Mesenchymal stem cell (in vitro differentiated cells and primary cell): ENCODE results near the gene BORCS6.

Experiments used
- DNase-seq: peaks from one replicate; pipeline ENCODE4 v3.0.0-alpha.2; 2013
- H2AFZ ChIP-seq: one replicate; pipeline ENCODE4 v1.6.1; 2013; ENCODE audit warnings: low read depth, mild to moderate bottlenecking, control low read depth, inconsistent platforms, low read length, moderate library complexity
- H2AK5ac ChIP-seq: 2 replicates; pipeline ENCODE4 v1.6.1; 2013; ENCODE audit warnings: low read length, moderate library complexity, mild to moderate bottlenecking, inconsistent platforms; ENCODE audit not compliant: severe bottlenecking
- H2BK120ac ChIP-seq: one replicate; pipeline ENCODE4 v1.6.1; 2013; ENCODE audit warnings: low read depth, mild to moderate bottlenecking, inconsistent platforms, low read length, moderate library complexity
- H2BK12ac ChIP-seq, 2 experiments: one replicate each; pipeline ENCODE4 v1.6.1; 2013; ENCODE audit warnings: inconsistent platforms in 2 of 2, low read length in 2 of 2, mild to moderate bottlenecking in 2 of 2, moderate library complexity in 2 of 2, control low read depth in 1 of 2
- H2BK15ac ChIP-seq: one replicate; pipeline ENCODE4 v1.6.1; 2013; ENCODE audit warnings: mild to moderate bottlenecking, low read depth, inconsistent platforms; ENCODE audit not compliant: poor library complexity, severe bottlenecking
- H2BK5ac ChIP-seq: 2 replicates; pipeline ENCODE4 v1.6.1; 2013; ENCODE audit warnings: low read depth, mild to moderate bottlenecking, low read length, control low read depth, inconsistent platforms; ENCODE audit not compliant: poor library complexity, severe bottlenecking
- H3K14ac ChIP-seq, 2 experiments: one replicate each; pipeline ENCODE4 v1.6.1; 2013; ENCODE audit warnings: inconsistent platforms in 2 of 2, low read length in 2 of 2, control low read depth in 1 of 2, mild to moderate bottlenecking in 1 of 2, moderate library complexity in 1 of 2
- H3K18ac ChIP-seq, 2 experiments: one replicate each; pipeline ENCODE4 v1.6.1; 2013; ENCODE audit warnings: inconsistent platforms in 2 of 2, low read length in 2 of 2, control low read depth in 1 of 2, low read depth in 1 of 2, mild to moderate bottlenecking in 1 of 2
- H3K23ac ChIP-seq, 2 experiments: one replicate each; pipeline ENCODE4 v1.6.1; 2013; ENCODE audit warnings: inconsistent platforms in 2 of 2, low read length in 2 of 2, mild to moderate bottlenecking in 2 of 2, moderate library complexity in 2 of 2, control low read depth in 1 of 2
- H3K27ac ChIP-seq: 2 replicates; pipeline ENCODE4 v1.5.1; 2013; ENCODE audit warnings: mild to moderate bottlenecking, moderate library complexity, low read length, control low read depth, inconsistent platforms; ENCODE audit not compliant: poor library complexity, severe bottlenecking
- H3K27me3 ChIP-seq, 2 experiments: 2 replicates each; pipeline versions ENCODE4 v1.6.1 to v1.7.0; 2013; ENCODE audit warnings: low read length in 2 of 2, mild to moderate bottlenecking in 2 of 2, moderate library complexity in 2 of 2, control low read depth in 1 of 2, inconsistent platforms in 1 of 2; ENCODE audit not compliant: control insufficient read depth in 1 of 2, insufficient read depth in 1 of 2
- H3K36me3 ChIP-seq, 2 experiments: 2 replicates each; pipeline versions ENCODE4 v1.6.1 to v1.7.0; 2013; ENCODE audit warnings: low read length in 2 of 2, control low read depth in 1 of 2, inconsistent platforms in 1 of 2, low read depth in 1 of 2, mild to moderate bottlenecking in 1 of 2; ENCODE audit not compliant: insufficient read depth in 2 of 2, control insufficient read depth in 1 of 2
- H3K4ac ChIP-seq, 2 experiments: one replicate each; pipeline ENCODE4 v1.6.1; 2013; ENCODE audit warnings: inconsistent platforms in 2 of 2, low read length in 2 of 2, mild to moderate bottlenecking in 2 of 2, moderate library complexity in 2 of 2, control low read depth in 1 of 2, low read depth in 1 of 2
- H3K4me1 ChIP-seq: 2 replicates; pipeline ENCODE4 v1.6.1; 2013; ENCODE audit warnings: low read depth, low read length, control low read depth; ENCODE audit not compliant: control insufficient read depth, insufficient read depth
- H3K4me2 ChIP-seq: 2 replicates; pipeline ENCODE4 v1.6.1; 2013; ENCODE audit warnings: low read length, mild to moderate bottlenecking, inconsistent platforms; ENCODE audit not compliant: poor library complexity, severe bottlenecking
- H3K4me3 ChIP-seq, 2 experiments: 2 replicates each; pipeline versions ENCODE4 v1.5.1 to v1.7.0; 2013; ENCODE audit warnings: low read length in 2 of 2, mild to moderate bottlenecking in 2 of 2, control low read depth in 1 of 2, low read depth in 1 of 2; ENCODE audit not compliant: insufficient read depth in 1 of 2
- H3K79me1 ChIP-seq: replicated peaks from 2 replicates; pipeline ENCODE4 v1.6.1; 2013; ENCODE audit warnings: mild to moderate bottlenecking, control low read depth, low read length, inconsistent platforms; ENCODE audit not compliant: poor library complexity, severe bottlenecking
- H3K9ac ChIP-seq: 2 replicates; pipeline ENCODE4 v1.7.0; 2013; ENCODE audit warnings: mild to moderate bottlenecking, low read length, moderate library complexity
- H3K9me3 ChIP-seq: 2 replicates; pipeline ENCODE4 v1.7.0; 2013; ENCODE audit warnings: mild to moderate bottlenecking, low read length; ENCODE audit not compliant: control insufficient read depth
- H4K8ac ChIP-seq: one replicate; pipeline ENCODE4 v1.6.1; 2013; ENCODE audit warnings: inconsistent platforms, mild to moderate bottlenecking, low read length, moderate library complexity
- H4K91ac ChIP-seq: one replicate; pipeline ENCODE4 v1.6.1; 2013; ENCODE audit warnings: mild to moderate bottlenecking, low read length, inconsistent platforms
- WGBS: methylation state at CpG from one replicate; pipeline ENCODE4 v1.1.7; 2013; ENCODE audit warnings: mixed read lengths; 5-methylcytosine and 5-hydroxymethylcytosine counted together

BORCS6 gene

DNA sequence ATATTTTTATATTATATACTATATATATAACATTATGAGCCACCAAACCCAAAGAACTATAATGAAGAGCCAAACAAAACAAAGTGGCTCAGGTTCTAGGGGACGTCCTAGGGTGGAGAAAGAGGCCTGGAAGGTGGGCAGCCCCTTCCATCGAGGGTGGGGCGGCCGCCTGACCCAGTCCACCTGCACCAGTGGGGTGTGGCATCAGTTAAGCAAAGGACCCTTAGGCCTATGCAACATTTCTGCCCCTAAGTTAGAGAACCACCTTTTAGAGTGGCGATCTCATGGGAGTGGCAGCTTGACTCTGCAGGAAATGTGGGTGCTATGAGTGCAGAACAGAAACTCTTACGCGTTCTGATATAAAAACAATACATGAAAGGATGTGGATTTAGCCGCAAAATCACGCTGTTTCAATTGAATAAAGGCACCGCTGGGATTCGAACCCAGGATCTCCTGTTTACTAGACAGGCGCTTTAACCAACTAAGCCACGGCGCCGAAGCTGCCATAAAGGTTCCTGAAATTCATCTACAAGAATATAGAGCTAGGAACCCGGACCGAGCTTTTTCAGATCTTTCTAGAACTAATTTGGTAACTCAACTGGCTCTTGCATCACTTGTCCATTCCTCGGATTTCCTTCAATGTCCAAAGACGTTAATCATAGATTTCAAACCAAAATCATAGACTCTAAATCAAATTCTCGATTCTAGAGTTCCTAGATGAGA lies 36.0 kb upstream of the BORCS6 start:
- Histone ChIP-seq H4K91ac (no peak overlapping the region), H3K18ac (no peak overlapping the region), H2AFZ (no peak overlapping the region), H3K4ac (no peak overlapping the region), H2BK5ac (no peak overlapping the region), H2BK15ac (no peak overlapping the region), H3K79me1 (no peaks in the 10 kb centered on the region), H3K23ac (no peak overlapping the region), H3K27me3 (no peaks in the 10 kb centered on the region), H3K9ac (peak overlapping the region; percentile 85), H3K9me3 (no peaks in the 10 kb centered on the region), H2BK12ac (no peak overlapping the region), H3K36me3 (peaks cover 35 to 37% of the 10 kb centered on the region in 2 experiments), H3K4me1 (peaks cover 13% of the 10 kb centered on the region), H4K8ac (no peak overlapping the region), H3K14ac (no peak overlapping the region), H2BK120ac (no peak overlapping the region), H3K27ac (peak overlapping the region; percentile 46), H3K4me3 (peak overlapping the region in 1 of 2 experiments; percentile 75), H3K4me2 (no peak overlapping the region), H2AK5ac (no peak overlapping the region)
- WGBS = 31% methylated on average over 18 of the region's 20 CpGs
- peak; percentile 88 for DNase-seq

DNA sequence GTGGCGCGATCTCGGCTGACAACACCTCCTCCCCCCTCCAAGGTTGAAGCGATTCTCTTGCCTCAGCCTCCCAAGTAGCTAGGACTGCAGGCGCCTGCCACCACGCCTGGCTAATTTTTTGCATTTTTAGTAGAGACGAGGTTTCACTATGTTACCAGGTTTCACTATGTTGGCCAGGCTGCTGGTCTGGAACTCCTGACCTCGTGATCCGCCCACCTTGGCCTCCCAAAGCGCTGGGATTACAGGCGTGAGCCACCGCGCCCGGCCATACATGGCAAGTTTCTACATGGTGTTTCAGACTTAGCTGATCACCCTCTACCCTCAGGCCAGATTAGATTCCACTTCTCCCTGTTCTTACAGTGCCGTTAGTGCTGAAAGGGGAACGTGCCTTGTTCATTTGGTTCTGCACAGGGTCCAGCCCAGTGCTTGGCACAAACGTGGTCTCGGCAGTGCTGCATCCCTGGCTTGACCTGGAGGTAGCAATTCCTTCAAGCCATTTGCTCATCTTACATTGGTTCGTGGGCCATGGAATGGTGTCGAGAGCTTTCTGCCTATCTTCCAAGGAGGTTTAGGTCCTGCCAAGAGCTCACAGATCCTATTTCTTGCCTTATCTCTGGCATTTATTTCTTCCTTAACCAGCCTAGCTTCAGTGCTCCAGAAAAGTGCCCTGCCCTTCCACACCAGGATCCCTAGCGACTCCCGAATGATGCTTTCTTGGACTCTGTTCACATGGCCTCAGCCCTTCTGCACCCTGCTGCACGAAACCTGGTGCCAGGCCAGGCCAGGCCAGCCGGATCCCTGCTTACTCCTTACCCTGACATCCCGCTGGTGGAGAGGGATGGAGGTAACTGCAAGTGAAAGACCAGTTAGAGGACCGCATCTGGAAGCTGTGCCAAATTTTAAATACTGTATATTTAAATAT lies 35.2 kb upstream of the BORCS6 start:
- DNase-seq = no peak
- Histone ChIP-seq H2BK5ac (no peak overlapping the region), H3K9ac (no peak overlapping the region), H3K4me3 (no peak overlapping the region), H4K8ac (no peak overlapping the region), H3K9me3 (no peaks in the 10 kb centered on the region), H2BK120ac (no peak overlapping the region), H2AFZ (no peak overlapping the region), H2BK12ac (no peak overlapping the region), H3K18ac (no peak overlapping the region), H3K36me3 (peaks cover 27 to 29% of the 10 kb centered on the region in 2 experiments), H3K79me1 (no peaks in the 10 kb centered on the region), H2AK5ac (no peak overlapping the region), H3K14ac (no peak overlapping the region), H3K4me1 (peaks cover 13% of the 10 kb centered on the region), H3K27ac (no peak overlapping the region), H3K27me3 (no peaks in the 10 kb centered on the region), H4K91ac (no peak overlapping the region), H2BK15ac (no peak overlapping the region), H3K4me2 (peak overlapping the region; percentile 17), H3K23ac (no peak overlapping the region), H3K4ac (peak overlapping the region in 1 of 2 experiments; percentile 48)
- WGBS = 97% methylated on average over 24 of the region's 26 CpGs

DNA sequence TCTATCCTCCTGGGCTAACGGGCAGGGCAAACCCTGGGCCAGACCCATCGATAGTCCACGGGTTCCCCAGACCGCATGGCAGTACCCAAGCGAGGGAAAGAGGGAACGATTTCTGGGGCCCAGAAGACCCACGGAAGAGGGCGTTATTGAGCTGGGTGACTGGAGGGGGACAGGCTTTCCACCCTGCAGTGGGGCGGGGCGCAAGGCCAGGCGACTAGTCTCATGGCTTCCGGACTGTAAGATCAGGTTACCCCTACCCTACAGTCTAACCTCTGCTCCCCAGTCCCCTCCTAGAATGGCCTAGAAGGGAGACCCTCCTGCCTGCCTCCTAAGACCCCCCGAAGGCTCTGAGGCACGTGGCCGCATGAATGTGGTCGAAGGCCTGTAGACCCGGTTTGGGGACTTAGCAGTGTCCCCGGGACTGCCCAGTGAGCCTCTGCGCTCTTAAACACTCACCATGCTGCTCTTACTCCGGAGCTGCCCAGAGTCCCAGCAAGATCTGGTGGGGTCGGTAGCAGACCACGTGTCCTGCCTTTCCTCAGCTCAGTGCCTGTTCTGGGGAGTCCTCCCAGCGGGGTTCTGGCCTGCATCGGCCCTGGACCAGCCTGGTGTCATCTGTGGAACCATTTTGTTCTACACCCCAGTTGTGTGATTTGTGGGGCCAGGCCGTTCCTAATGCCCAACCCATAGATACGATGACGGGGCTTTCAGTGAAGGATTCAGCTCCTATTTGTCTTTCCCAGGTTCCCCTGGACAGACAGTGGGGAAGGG lies 33.6 kb upstream of the BORCS6 start:
- Histone ChIP-seq H3K27me3 (no peaks in the 10 kb centered on the region), H2BK120ac (no peak overlapping the region), H2BK15ac (no peak overlapping the region), H3K14ac (peak overlapping the region in 1 of 2 experiments; percentile 78), H3K4me3 (peak overlapping the region; percentile 69 to 93), H3K4me1 (peaks cover 16% of the 10 kb centered on the region), H2AK5ac (peak overlapping the region; percentile 75), H3K79me1 (no peaks in the 10 kb centered on the region), H3K4ac (peak overlapping the region; percentile 18 to 98), H4K8ac (peak overlapping the region; percentile 33), H2BK5ac (peak overlapping the region; percentile 48), H3K27ac (peak overlapping the region; percentile 97), H4K91ac (peak overlapping the region; percentile 88), H3K18ac (peak overlapping the region; percentile 84 to 95), H3K23ac (peak overlapping the region in 1 of 2 experiments; percentile 76), H3K4me2 (peak overlapping the region; percentile 69), H3K9me3 (no peaks in the 10 kb centered on the region), H3K36me3 (peaks cover 13% of the 10 kb centered on the region in 2 experiments), H2BK12ac (peak overlapping the region in 1 of 2 experiments; percentile 76), H2AFZ (peak overlapping the region; percentile 72), H3K9ac (peak overlapping the region; percentile 95)
- DNase-seq = peak; percentile 73
- WGBS = 9% methylated on average over 27 of the region's 27 CpGs
